Fibroblast of lung (primary cell): Measurements from ENCODE around the gene FERMT2. TPM values are rescaled to one million over a fixed set of nuclear protein-coding genes. Genes with fewer than 3 reads are reported as not detected.

ENCODE experiments used
- DNase-seq, 2 donors: peaks; one replicate each; pipeline versions ENCODE4 v3.0.0 to v3.0.0-alpha.2; 2010; ENCODE audit warnings: low read depth in 2 of 2
- H2AFZ ChIP-seq: 2 replicates; pipeline ENCODE4 v1.5.1; 2012; ENCODE audit warnings: low read length, control low read depth, inconsistent platforms
- H3K27ac ChIP-seq: 2 replicates; pipeline ENCODE4 v1.5.1; 2011; ENCODE audit warnings: low read length, control low read depth; ENCODE audit not compliant: insufficient read depth
- H3K27me3 ChIP-seq: 2 replicates; pipeline ENCODE4 v1.5.1; 2011; ENCODE audit warnings: mild to moderate bottlenecking, low read length; ENCODE audit not compliant: control insufficient read depth, insufficient read depth
- H3K36me3 ChIP-seq: 2 replicates; pipeline ENCODE4 v1.5.1; 2011; ENCODE audit warnings: low read length; ENCODE audit not compliant: control insufficient read depth, insufficient read depth
- H3K4me1 ChIP-seq: 2 replicates; pipeline ENCODE4 v1.5.1; 2011; ENCODE audit warnings: low read length; ENCODE audit not compliant: control insufficient read depth, insufficient read depth; ENCODE audit errors: extremely low read depth
- H3K4me2 ChIP-seq: 2 replicates; pipeline ENCODE4 v1.5.1; 2011; ENCODE audit warnings: low read length, control low read depth; ENCODE audit not compliant: insufficient read depth; ENCODE audit errors: extremely low read depth
- H3K4me3 ChIP-seq, 4 experiments: fragments of 200-600 bp in 1 of 4; sonication (generic) in 1 of 4; replicated peaks in 1 of 4; 2 replicates each; pipeline ENCODE4 v1.5.1; 2011 to 2016; ENCODE audit warnings: low read length in 4 of 4, low read depth in 3 of 4, mild to moderate bottlenecking in 3 of 4, control low read depth in 2 of 4, inconsistent platforms in 1 of 4, mixed read lengths in 1 of 4; ENCODE audit not compliant: insufficient read depth in 1 of 4; ENCODE audit errors: control extremely low read depth in 1 of 4
- H3K79me2 ChIP-seq: 2 replicates; pipeline ENCODE4 v1.5.1; 2012; ENCODE audit warnings: mild to moderate bottlenecking, low read length, inconsistent platforms; ENCODE audit not compliant: control insufficient read depth, insufficient read depth
- H3K9ac ChIP-seq: 2 replicates; pipeline ENCODE4 v1.5.1; 2011; ENCODE audit warnings: mild to moderate bottlenecking, low read length, control low read depth; ENCODE audit not compliant: insufficient read depth
- H3K9me3 ChIP-seq: 2 replicates; pipeline ENCODE4 v1.5.1; 2012; ENCODE audit warnings: low read depth, low read length; ENCODE audit not compliant: control insufficient read depth, insufficient read depth
- H4K20me1 ChIP-seq: 2 replicates; pipeline ENCODE4 v1.5.1; 2011; ENCODE audit warnings: low read length; ENCODE audit not compliant: control insufficient read depth, insufficient read depth; ENCODE audit errors: extremely low read depth
- CTCF ChIP-seq, 2 donors: IDR thresholded peaks in 1 of 2; conservative IDR thresholded peaks in 1 of 2; 1 replicate in 1 of 2; 2 replicates in 1 of 2; pipeline ENCODE4 v1.5.1; 2011 to 2012; ENCODE audit warnings: low read length in 2 of 2, control low read depth in 1 of 2, inconsistent platforms in 1 of 2, low read depth in 1 of 2, mild to moderate bottlenecking in 1 of 2
- EZH2 ChIP-seq: IDR thresholded peaks from 2 replicates; pipeline ENCODE4 v1.5.1; 2012; ENCODE audit warnings: low read length, control low read depth, mild to moderate bottlenecking; ENCODE audit errors: missing control alignments
- polyA plus RNA-seq, 2 donors: library from polyadenylated mRNA; depleted of rRNA in 1 of 2; stranded (reverse) in 1 of 2; unstranded in 1 of 2; fragments of >200 nt; gene quantifications; 2 replicates each; pipeline ENCODE4 v1.2.1, GENCODE V29; 2011 to 2012; ENCODE audit warnings: missing spikeins in 1 of 2
- total RNA-seq: library from RNA; depleted of rRNA; stranded (reverse); fragments of >200 nt; gene quantifications from 2 replicates; pipeline ENCODE4 v1.2.1, GENCODE V29; 2014

Gene FERMT2
- total and polyA plus RNA-seq, 2 donors (not counting 1 experiment from before 2014, with no cell fraction given), result 111 to 439 TPM

- Histone ChIP-seq H3K4me3 (no peak overlapping the region), H3K9me3 (no peaks in the 10 kb centered on the region), H3K27ac (no peak overlapping the region), H3K9ac (no peak overlapping the region), H3K36me3 (no peaks in the 10 kb centered on the region), H2AFZ (no peak overlapping the region), H3K4me1 (peaks cover 13% of the 10 kb centered on the region), H3K79me2 (no peaks in the 10 kb centered on the region), H3K27me3 (no peaks in the 10 kb centered on the region), H4K20me1 (no peaks in the 10 kb centered on the region), H3K4me2 (no peak overlapping the region)
- TF ChIP-seq CTCF (conservative IDR thresholded peaks at IDR 0.05 in 1 of 2, IDR thresholded peaks at IDR 0.05 in 1 of 2; ENCODE audit: low read depth in 1 of 2, low read length in 2 of 2) (no peak), EZH2 (no peak)
- DNase-seq, result no peak
Observed at GRCh38 chr14:52837451-52837850, 113.4 kb downstream of the FERMT2 start.

- Histone ChIP-seq H4K20me1 (no peaks in the 10 kb centered on the region), H3K4me3 (no peak overlapping the region), H3K36me3 (no peaks in the 10 kb centered on the region), H3K27me3 (no peaks in the 10 kb centered on the region), H3K27ac (no peak overlapping the region), H3K9ac (no peak overlapping the region), H3K4me2 (no peak overlapping the region), H2AFZ (no peak overlapping the region), H3K9me3 (no peaks in the 10 kb centered on the region), H3K79me2 (no peaks in the 10 kb centered on the region), H3K4me1 (peaks cover 11% of the 10 kb centered on the region)
- no peak for DNase-seq
- no peak for TF ChIP-seq CTCF (conservative IDR thresholded peaks at IDR 0.05 in 1 of 2, IDR thresholded peaks at IDR 0.05 in 1 of 2; ENCODE audit: low read depth in 1 of 2, low read length in 2 of 2)
- TF ChIP-seq EZH2, result no peak
Observed at GRCh38 chr14:52836063-52836462, 114.8 kb downstream of the FERMT2 start.

- H2AFZ ChIP-seq, result no peak overlapping the region
- no peak overlapping the region for H3K4me3 ChIP-seq
- no peaks in the 10 kb centered on the region for H3K27me3 ChIP-seq
- H3K9me3 ChIP-seq, result no peaks in the 10 kb centered on the region
- H3K27ac ChIP-seq, result peak overlapping the region; percentile 39
- no peak overlapping the region for H3K9ac ChIP-seq
- H3K79me2 ChIP-seq, result no peaks in the 10 kb centered on the region
- DNase-seq, result peak; percentile 51 to 86
- H3K36me3 ChIP-seq, result no peaks in the 10 kb centered on the region
- H4K20me1 ChIP-seq, result no peaks in the 10 kb centered on the region
- H3K4me2 ChIP-seq, result peak overlapping the region; percentile 25
- H3K4me1 ChIP-seq, result peaks cover 8% of the 10 kb centered on the region
- TF ChIP-seq EZH2, result no peak
- no peak for TF ChIP-seq CTCF (conservative IDR thresholded peaks at IDR 0.05 in 1 of 2, IDR thresholded peaks at IDR 0.05 in 1 of 2; ENCODE audit: low read depth in 1 of 2, low read length in 2 of 2)
Observed at GRCh38 chr14:52835122-52835903, 115.5 kb downstream of the FERMT2 start.
